GM13977 (cell line): Measurements from ENCODE around the gene ATP9A.
"Not testable (repeated sequence)": the region's sequence is repeated elsewhere in the genome, so short reads cannot be mapped to it uniquely, and the experiment has no call there.

Experiments used
- DNase-seq: peaks from one replicate; pipeline ENCODE4 v3.0.0; 2012; ENCODE audit warnings: low spot score
- in situ Hi-C: fragments of 300-500 bp; cut with MboI; formaldehyde crosslinking; loops from one replicate; pipeline ENCODE4 v1.12.0; 2022; ENCODE audit warnings: low sequenced_read_pairs, low pct_unique_long_range_greater_than_20kb, mixed read lengths, inconsistent platforms; ENCODE audit not compliant: unreplicated experiment
- TF ChIP-seq, protein P1 (sequence below): IDR thresholded peaks from 2 replicates; pipeline ENCODE4 v1.5.1; 2012; ENCODE audit warnings: mild to moderate bottlenecking, control low read depth; ENCODE audit not compliant: insufficient read depth; ENCODE audit errors: extremely low read depth, missing control alignments

ATP9A gene

DNA sequence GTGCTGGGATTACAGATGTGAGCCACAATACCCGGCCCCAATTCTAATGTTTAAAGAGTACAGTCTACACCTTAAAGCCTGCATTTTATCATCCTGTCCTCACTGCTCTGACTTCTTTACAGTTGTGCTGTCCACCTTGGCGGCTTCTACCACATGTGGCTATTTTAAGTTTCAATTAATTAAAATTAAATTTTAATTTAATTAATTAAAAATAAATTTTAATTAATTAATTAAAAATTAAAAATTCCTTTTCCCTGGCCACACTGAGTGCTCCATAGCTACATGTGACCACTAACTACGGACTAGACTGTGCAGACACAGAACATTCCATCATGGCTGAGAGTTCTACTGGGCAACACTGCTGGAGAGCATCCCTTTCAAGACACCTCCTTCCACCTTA lies 27.4 kb downstream of the ATP9A start:
- TF ChIP-seq, protein P1, sequence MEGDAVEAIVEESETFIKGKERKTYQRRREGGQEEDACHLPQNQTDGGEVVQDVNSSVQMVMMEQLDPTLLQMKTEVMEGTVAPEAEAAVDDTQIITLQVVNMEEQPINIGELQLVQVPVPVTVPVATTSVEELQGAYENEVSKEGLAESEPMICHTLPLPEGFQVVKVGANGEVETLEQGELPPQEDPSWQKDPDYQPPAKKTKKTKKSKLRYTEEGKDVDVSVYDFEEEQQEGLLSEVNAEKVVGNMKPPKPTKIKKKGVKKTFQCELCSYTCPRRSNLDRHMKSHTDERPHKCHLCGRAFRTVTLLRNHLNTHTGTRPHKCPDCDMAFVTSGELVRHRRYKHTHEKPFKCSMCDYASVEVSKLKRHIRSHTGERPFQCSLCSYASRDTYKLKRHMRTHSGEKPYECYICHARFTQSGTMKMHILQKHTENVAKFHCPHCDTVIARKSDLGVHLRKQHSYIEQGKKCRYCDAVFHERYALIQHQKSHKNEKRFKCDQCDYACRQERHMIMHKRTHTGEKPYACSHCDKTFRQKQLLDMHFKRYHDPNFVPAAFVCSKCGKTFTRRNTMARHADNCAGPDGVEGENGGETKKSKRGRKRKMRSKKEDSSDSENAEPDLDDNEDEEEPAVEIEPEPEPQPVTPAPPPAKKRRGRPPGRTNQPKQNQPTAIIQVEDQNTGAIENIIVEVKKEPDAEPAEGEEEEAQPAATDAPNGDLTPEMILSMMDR, result no peak
- in situ Hi-C loops, result no loop called here
- no peak for DNase-seq

DNA sequence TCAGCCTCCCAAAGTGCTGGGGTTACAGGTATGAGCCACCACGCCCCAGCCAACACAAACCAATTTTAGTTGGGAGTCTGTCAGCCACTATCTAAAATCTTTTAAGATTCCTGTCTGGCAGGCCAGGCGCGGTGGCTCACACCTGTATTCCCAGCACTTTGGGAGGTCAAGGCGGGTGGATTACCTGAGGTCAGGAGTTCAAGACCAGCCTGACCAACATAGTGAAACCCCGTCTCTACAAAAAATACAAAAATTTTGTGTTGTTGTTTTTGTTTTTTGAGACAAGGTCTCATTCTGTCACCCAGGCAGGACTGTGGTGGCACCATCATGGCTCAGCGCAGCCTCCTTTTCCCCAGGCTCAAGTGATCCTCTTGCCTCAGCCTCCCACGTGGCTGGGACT lies 27.9 kb downstream of the ATP9A start:
- not testable (repeated sequence) for DNase-seq

DNA sequence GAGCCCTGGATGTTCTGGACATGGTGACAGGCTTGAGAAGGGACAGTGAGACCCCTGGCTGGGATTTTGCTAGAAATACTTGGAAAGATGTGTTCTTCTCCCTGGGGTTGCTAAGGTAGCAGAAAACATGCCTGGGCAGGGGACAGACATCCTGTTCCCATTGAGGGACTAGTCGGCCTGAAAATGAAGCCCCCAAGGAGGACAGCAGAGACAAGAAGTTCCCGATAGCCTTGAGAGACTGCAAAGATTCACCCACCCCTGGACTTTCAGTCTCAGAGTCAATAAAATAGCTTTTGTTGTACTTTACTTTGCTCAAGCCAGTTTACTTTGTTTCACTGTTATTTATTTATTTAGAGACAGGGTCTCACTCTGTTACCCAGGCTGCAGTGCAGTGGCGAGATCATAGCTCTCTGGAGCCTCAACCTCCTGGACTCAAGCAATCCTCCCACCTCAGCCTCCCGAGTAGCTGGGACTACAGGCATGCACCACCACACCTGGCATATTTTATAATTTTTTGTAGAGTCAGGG lies 28.4 kb downstream of the ATP9A start:
- in situ Hi-C loops, result no loop called here
- TF ChIP-seq, protein P1, result no peak
- DNase-seq, result no peak

More for the DNA sequence above, 27.9 kb downstream of the ATP9A start:
- in situ Hi-C loops, result not testable (repeated sequence)

DNA sequence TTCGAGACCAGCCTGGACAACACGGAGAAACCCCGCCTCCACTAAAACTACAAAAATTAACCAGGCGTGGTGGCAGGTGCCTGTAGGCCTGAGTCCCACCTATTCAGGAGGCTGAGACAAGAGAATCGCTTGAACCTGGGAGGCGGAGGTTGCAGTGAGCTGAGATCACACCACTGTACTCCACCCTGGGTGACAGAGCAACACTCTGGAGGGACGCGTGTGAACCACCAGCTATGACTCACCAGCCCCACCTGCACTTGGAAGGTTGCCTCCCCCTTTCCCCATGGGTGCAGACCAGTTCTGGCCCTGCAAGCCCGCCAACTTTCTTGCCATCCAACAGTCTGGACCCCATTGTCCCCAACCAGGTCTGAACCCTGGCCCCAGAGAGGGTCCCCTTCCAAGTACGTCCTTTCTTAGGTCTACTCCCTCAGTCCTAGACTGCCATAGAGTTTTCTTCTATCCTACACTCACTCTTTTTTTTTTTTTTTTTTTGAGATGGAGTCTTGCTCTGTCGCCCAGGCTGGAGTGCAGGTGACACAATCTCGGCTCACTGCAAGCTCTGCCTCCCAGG lies 29.2 kb downstream of the ATP9A start:
- TF ChIP-seq, protein P1, result no peak
- in situ Hi-C loops, result no loop called here
- DNase-seq, result no peak

DNA sequence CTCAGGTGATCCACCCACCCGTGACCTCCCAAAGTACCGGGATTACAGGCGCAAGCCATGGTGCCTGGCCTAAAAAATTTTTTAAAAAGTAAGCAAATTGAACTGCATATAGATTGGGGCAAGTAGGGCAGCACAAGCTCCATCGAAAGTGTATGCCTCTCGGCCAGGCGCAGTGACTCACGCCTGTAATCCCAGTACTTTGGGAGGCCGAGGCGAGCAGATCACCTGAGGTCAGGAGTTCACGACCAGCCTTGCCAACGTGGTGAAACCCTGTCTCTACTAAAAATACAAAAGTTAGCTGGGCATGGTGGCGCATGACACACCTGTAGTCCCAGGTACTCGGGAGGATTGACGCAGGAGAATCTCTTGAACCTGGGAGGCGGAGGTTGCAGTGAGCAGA lies 29.9 kb downstream of the ATP9A start:
- DNase-seq, in situ Hi-C loops: not testable (repeated sequence)

DNA sequence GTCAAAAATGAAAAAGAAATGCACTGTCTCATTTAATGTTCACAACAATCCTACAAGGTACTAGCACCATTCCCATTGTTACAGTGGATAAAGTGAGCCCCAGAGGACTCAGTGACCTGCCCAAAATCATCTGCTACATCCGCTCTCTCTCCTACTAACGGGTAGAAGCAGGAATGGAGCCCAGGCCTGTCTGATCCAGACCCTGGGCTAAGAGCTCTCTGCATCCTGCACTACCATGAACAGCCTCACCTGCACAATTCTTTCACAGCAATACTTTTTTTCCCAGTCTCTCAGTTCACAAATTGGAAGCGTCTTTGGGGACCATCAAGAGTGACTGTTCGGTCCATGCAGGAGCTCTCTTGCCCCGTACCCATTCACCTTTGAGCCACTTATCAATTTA lies 31.2 kb downstream of the ATP9A start:
- TF ChIP-seq, protein P1, result no peak
- DNase-seq, result no peak
- in situ Hi-C loops, result no loop called here

DNA sequence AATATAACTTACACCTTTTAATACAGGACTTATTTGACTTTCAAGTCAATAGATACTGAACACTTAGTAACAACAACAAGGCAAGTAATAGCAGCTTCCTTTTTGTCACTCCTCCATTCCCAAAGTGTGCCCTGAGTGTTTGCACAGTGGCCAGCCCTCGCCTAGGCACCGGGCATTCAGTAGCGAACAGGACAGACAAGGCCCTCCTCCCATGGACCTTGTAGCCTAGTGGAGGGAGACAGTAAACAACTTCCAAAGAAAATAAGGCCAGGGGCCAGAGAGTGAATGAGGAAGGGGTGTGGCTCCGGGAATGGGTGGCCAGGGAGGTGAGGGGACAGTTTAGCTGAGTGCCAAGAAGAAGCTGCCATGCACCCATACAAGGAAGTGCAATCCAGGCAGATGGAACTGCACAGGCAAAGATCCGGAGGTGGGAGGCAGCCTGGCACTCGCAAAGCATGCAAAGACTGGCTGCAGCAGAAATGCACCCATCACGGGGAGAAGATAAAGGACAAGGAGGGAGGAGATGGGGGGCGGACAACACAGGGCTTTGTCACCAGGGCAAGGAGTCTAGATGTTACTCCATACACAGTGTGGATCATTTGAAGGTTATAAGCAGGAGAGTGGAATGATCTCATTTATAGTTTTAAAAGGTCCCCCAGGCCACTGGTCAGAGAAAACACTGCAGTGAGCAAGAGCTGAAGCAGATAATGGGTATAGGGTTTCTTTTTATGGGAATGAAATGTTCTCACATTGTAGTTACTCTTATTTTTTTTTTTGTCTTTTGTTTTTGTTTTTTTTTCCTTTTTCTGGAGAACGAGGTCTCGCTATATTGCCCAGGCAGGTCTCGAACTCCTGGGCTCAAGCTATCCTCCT lies 32.2 kb downstream of the ATP9A start:
- TF ChIP-seq, protein P1, result no peak
- DNase-seq, result no peak
- in situ Hi-C loops, result no loop called here
